EL (cell line): Measurements from ENCODE around the gene PEPD.

ENCODE experiments used
- DNase-seq: peaks from one replicate; pipeline ENCODE4 v3.0.0-alpha.2; 2016

Gene PEPD

DNA sequence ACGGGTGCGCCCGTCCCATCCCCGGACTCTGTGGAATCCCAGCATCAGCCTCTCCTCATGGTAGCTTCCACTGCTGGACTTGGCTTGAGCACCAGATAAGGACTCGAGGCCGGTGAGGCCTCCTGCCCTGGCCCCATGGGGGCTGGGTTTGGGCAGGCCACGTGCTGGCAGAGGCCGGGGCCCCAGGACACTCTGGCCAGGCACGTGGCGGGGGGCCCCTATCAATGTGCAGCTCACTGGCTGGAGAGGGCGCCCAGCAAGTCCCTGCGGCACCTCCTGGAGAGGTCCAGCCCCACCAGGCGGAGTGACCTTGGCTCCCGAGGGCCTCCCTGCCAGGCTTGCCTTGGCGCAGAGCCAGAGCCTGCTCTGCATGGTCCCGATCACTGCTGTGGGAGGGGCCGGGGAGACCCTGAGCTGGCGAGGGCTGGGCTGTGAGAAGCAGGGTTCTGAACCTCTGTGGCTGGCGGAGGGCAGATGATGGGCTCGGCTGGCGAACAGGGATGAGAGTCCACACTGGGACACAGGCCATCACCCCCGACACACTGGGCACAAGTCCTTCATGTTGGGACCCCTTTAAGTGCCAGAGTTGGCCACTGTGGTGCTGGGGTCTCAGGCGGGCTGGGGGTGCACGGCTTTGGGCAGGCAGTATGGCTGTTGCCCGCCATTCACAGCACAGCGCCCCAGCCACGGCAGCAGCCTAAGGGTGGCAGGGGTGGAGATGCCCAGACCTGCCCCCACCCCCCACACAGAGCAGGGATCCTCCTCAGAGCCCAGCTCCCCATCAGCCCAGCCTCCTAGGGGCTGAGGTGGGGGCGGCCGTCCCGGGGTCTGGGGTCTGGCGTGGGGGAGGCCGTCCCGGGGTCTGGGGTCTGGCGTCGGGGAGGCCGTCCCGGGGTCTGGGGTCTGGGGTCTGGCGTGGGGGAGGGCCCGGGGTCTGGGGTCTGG is 129.0 kb downstream of the PEPD start:
- no peak for DNase-seq

DNA sequence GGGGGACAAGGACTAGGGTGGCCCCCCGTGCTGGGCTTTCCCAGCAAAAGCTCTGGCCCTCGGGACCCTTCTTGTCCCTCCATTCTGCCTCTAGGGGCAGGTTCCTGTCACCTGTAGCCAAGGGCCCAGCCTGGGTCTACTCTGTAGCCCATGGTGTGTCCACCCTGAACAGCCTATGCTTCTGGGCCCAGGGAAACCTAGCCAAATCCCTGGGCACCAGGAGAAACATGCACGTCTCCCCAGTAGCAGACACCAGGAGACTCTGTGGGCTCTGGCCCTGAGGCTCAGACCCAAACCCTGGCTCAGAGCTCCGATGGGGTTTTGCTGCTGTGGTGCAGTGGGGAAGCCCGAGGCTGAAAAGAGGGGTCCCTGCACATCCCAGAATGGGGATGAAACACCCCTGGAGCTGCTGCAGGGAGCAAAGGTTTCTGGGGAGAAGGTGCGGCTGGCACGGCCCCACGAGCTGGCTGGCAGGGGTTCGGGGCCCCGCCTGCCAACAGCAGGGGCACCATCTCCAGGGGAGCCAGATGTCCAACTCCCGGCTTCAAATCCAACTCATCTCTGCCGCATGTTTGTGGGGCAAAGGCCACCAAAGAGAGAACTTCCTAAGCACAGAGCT is 129.9 kb downstream of the PEPD start:
- DNase-seq: no peak

- DNase-seq: no peak
Observed at GRCh38 chr19:33390908-33391630, 130.5 kb downstream of the PEPD start.

DNA sequence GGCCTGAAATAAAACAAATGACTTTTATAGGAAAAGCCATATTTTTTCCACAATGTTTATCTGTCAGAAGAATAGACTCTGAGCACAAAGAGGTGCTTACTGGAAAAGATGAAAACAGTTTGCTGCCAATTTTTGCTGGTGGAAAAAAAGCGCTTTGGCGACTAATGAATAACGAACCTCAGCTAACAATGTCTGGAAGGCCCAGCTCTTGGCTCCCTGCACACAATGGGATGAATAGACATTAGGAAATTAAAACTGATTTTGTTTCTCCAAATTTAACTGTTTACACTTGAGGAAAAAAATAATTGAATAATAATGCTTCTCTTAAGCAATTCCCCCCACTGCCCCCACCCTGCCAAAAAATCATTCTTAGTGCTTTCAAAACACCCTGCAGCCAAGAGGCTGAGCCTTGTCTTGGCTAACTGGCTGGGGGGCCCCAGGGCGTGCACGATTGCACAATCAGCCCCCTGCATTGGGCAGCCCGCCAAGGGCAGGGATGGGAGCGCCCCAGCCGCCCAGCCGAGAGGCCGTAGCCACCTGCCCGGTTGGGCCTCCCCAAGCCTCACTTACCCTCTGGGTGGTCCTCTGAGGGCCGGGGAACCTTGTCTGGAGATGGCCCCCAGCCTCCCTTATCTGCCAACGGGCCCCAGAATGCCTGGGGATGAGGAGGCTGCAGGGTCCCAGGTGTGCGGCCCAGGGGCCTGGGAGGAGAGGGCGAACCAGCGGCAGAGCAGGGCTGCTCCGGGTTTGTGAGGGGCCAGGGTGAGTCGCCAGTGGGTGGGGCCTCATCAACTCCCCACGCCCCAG is 131.3 kb downstream of the PEPD start:
- DNase-seq: no peak

DNA sequence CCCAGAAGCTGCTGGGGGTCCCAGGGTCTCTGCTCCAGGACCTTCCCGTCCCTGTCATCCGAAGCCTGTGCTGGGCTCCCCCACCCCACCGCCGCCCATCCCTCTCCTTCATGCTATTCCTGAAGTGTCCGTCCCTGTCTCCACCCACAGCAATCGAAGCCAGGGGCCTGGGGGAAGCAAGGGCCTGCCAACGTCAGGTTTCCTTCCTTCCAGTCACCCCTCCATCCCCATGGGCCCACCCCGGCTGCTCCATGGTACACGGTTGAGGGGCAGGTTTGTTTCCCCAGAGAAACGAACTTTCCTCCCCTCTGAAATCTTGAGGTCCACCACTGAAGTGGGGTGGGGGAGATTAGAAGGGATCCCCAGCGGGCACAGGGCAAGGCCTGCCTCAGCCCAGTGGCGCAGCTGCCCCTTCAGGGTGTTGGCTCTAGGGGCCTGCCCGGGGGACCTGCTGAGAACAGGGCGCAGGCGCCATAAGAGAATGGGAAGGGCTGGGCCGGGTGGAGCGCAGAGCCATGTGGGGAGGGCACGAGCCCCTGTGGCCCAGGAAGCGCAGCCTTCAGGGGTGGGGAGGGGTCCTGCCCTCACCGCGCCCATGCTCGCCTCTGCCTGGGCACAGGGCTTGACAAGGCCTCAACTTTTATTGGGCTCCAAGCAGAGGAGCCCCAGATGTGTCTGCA is 132.0 kb downstream of the PEPD start:
- no peak for DNase-seq

GRCh38 chr19:33388725-33389420 is 132.7 kb downstream of the PEPD start:
- DNase-seq: no peak

- no peak for DNase-seq
Observed at GRCh38 chr19:33388231-33388724, 133.3 kb downstream of the PEPD start.

GRCh38 chr19:33387351-33388230 is 134.0 kb downstream of the PEPD start:
- no peak for DNase-seq

DNA sequence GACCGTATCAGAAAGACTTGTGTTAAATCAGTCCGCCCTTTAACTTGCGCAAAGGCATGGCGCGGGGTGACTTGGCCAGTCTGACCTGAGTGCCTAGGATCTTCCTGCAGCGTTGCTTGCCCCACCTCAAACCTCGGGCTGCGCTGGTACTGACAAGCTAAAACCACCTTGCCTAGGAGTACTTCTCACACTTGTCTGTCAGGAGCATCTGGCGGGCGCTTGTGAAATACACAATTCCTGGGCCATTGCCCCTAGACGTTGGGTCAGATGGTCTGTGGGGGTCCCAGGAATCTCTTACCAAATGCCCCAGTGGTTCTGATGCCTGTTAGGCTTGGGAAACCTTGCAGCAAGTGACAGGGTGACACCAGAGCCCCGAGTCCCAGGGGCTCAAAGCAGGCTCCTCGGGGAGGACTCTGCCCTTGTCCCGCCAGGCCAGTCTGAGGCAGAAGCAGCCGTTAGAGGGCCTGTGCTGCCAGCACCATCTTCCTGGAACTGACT is 135.2 kb downstream of the PEPD start:
- DNase-seq: no peak

- no peak for DNase-seq
Observed at GRCh38 chr19:33385956-33386355, 135.6 kb downstream of the PEPD start.

GRCh38 chr19:33384983-33385382 is 136.6 kb downstream of the PEPD start:
- no peak for DNase-seq

- DNase-seq: no peak
Observed at GRCh38 chr19:33383720-33384292, 137.8 kb downstream of the PEPD start.

DNA sequence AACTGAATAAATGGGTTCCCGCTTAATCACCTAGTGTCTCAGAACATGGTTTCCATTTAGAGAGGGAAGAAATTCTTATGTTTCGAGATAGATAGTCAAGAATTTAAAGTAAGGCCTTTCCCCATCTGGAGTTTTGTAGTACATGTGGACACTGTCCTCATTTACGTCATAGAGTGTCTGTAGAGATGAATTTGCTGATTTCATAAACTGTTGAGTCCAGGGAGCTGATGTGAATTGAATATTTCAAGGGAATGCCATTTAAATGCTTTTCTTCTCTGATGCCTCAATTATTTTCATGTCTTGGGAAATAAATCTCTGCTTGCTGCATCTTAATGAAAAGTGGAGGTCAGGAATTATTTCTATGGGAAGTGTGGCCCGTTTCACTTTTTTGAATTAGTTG is 138.6 kb downstream of the PEPD start:
- DNase-seq: no peak

DNA sequence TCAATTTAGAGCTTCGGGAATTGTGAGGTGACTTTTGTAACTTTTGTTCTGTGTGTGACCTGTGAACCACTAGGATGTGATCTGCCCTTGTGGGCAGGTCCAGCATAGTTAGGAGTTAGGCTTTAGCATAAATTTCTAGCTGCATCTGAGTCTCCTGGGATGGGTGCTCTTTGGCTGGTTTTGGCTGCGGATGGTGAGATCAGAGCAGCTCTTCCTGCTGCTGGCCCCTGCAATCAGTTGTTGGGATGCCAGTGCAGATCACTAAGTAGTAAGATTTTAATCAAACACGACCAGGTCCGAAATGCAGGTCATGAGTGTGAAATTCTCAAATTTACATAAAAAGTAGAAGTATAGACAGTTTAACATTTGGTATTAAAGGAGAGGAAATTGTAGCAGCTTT is 139.6 kb downstream of the PEPD start:
- DNase-seq: no peak

DNA sequence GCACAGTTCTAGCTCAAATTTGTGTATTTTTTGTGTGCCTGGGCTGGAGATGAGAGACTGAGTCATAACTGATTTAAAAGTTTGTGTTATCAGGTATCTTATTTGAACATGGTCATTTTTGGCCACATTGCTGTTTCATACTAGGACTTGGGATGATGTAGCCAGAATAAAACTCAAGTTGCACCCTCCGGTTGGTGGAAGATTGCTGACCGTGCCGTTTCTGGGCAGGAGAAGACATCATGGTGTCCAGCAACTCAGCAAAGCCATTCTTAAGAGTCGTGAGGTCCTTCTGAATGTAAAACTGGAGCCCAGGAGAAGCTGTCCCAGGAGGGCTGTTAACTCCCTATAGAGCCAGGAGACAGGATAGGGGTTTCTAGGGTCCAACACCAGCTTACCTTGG is 140.5 kb downstream of the PEPD start:
- no peak for DNase-seq

DNA sequence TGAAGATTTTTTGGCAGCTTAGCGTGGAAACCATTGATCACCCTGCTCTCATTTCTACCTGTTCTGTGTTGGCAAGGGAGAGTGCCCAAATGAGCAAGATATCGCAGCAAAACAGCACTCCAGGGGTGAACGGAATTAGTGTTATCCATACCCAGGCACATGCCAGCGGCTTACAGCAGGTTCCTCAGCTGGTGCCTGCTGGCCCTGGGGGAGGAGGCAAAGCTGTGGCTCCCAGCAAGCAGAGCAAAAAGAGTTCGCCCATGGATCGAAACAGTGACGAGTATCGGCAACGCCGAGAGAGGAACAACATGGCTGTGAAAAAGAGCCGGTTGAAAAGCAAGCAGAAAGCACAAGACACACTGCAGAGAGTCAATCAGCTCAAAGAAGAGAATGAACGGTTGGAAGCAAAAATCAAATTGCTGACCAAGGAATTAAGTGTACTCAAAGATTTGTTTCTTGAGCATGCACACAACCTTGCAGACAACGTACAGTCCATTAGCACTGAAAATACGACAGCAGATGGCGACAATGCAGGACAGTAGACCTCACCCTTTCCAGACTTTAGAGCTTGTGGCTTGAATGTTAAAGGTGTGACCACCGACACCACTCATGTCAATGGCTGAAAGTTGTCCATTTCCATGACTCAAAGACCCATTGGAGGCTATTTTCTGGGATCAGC is 142.3 kb downstream of the PEPD start:
- no peak for DNase-seq

DNA sequence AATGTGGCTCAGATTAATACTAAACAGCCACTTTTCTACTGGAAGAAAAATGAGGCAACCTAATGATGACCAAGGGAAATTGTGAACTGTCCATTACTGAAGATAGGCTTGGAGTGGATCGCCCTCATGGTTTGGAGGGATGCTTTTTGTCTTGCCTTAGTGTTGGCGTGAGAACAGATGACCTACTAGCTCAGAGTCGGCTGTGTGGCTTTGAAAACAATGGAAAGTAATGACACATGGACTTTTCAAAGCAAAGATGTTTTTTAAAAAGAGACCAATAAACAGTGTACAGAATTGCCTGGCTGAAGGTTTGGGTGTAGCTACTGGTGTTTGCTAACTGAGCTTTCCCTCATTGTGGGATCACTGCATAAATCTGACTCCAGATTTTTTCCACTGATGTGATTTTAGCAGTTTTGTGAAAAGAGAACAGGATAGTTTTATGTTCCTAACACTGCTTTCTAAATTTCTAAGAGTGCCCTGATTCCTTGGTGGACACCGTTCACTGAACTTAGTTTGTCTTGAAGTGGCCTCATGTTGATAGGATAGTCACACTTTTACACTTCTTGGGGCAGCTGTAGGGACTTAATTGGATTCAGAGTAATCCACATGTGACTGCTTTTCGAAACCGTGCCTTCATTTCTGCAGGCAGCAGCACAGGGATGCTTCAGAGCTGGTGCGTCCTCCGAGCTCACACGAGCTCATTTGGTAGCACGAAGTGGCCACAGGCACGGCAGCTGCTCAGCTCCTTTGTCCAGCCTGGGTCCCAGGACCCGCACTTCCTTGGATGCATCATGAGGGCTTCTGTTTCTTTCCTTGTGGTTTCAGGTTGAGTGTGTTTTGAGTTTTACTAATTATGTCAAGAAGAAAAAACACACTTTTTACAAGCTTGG is 143.8 kb downstream of the PEPD start:
- no peak for DNase-seq

- no peak for DNase-seq
Observed at GRCh38 chr19:33376941-33377557, 144.5 kb downstream of the PEPD start.
